Kidney (tissue), 14 donors: ENCODE measurements around the gene GREM2. TPM values are rescaled to one million over a fixed set of nuclear protein-coding genes. Genes with fewer than 3 reads are reported as not detected.

Experiments used
- DNase-seq, 5 donors: peaks; one replicate each; pipeline ENCODE4 v3.0.0-alpha.2; 2013 to 2020
- FAIRE-seq: peaks from 2 replicates; lab custom pipeline; 2012; peaks lifted over from hg19 to GRCh38; lab: Jason Lieb, UNC
- H3K27ac ChIP-seq, 2 donors: one replicate each; pipeline ENCODE4 v1.7.0; 2013; ENCODE audit warnings: low read depth in 2 of 2, low read length in 2 of 2, inconsistent platforms in 1 of 2
- H3K27me3 ChIP-seq: one replicate; pipeline ENCODE4 v1.7.1; 2013; ENCODE audit warnings: low read length, inconsistent platforms; ENCODE audit not compliant: control insufficient read depth, insufficient read depth
- H3K36me3 ChIP-seq, 3 donors: one replicate each; pipeline versions ENCODE4 v1.7.0 to v1.7.1; 2013; ENCODE audit warnings: low read length in 3 of 3, control low read depth in 1 of 3, inconsistent platforms in 1 of 3; ENCODE audit not compliant: insufficient read depth in 3 of 3, control insufficient read depth in 2 of 3
- H3K4me1 ChIP-seq, 3 donors: one replicate each; pipeline versions ENCODE4 v1.7.0 to v1.7.1; 2013; ENCODE audit warnings: low read length in 3 of 3, inconsistent platforms in 1 of 3, low read depth in 1 of 3; ENCODE audit not compliant: control insufficient read depth in 2 of 3, insufficient read depth in 2 of 3
- H3K4me3 ChIP-seq, 3 donors: one replicate each; pipeline versions ENCODE4 v1.7.0 to v1.8.1; 2013; ENCODE audit warnings: low read length in 3 of 3, control low read depth in 1 of 3, inconsistent platforms in 1 of 3
- H3K9ac ChIP-seq, 3 donors: one replicate each; pipeline versions ENCODE4 v1.7.0 to v1.7.1; 2013; ENCODE audit warnings: low read length in 3 of 3, control low read depth in 1 of 3, inconsistent platforms in 1 of 3
- H3K9me3 ChIP-seq, 3 donors: one replicate each; pipeline versions ENCODE4 v1.7.0 to v1.7.1; 2013; ENCODE audit warnings: low read length in 3 of 3, control low read depth in 1 of 3, inconsistent platforms in 1 of 3; ENCODE audit not compliant: control insufficient read depth in 2 of 3, insufficient read depth in 1 of 3
- intact Hi-C: fragments of 100-400 bp; cut with DNase I; formaldehyde crosslinking; loops from one replicate; pipeline ENCODE4 v1.11.1; 2022
- polyA plus RNA-seq: library from polyadenylated mRNA; stranded (reverse); fragments of 350-450 nt; fragmentation: Illumina TruSeq; extraction: RNeasy Lipid Tissue Mini Kit (QIAGEN cat#74804); gene quantifications from one replicate; pipeline ENCODE4 v1.2.3, GENCODE V29; 2014; ENCODE audit warnings: low read depth, low replicate concordance; ENCODE audit not compliant: insufficient read depth
- total RNA-seq: library from RNA; stranded (reverse); fragmentation: NEBNext Ultra II Directional; extraction: Animal tissue kit (Norgen Biotek cat#: 25700); gene quantifications from one replicate; pipeline ENCODE4 v1.2.1, GENCODE V29; 2021
- TF ChIP-seq, protein P1 (sequence below): IDR thresholded peaks from 3 replicates; pipeline ENCODE4 v1.5.1; 2012; ENCODE audit warnings: mild to moderate bottlenecking, moderate library complexity, borderline replicate concordance; ENCODE audit not compliant: insufficient read depth; ENCODE audit errors: extremely low read depth
- donor health status: control.
- donor health status: control.
- donor health status: control.
- donor health status: control.
- donor health status: control.
- donor health status: DM: yes; HTN: yes; CAD: no.
- donor health status: Normal renal cell carcinoma (clear cell type).

Gene GREM2
- total and polyA plus RNA-seq, 2 donors from 2014 or later: 0.34 to 0.50 TPM

DNA sequence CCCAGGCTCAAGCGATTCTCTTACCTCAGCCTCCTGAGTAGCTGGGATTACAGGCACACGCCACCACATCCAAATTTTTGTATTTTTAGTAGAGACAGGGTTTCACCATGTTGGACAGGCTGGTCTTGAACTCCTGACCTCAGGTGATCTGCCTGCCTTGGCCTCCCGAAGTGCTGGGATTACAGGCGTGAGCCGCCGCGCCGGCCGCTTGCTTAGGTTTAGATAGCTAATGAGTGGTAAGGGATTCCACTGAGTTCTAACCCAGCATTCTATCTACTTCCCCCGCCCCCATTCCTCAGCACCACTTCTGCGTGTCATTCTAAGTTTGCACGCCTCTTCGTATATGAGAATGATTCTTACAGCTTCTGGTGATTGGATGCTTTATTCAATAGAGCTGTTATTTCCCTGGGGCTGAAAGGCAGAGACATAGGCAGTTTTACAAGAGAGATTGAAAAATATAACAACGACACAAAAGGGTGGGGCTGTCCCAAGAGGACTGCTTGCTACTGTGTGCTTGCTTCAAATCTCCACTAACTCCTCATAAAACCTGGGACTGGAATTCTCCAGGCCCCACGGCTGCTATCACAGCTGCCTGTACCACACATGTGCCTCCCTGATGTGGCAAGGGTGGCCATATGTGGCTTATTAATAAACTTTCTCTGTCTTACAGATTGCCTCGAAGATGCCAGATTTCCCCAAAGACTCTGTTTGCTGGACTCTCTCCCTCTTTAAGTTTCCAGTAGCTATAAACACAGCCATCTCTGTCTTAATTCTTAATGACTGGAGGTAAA, 23.7 kb upstream of the GREM2 start:
- Histone ChIP-seq H3K4me3 (no peak overlapping the region), H3K36me3 (no peaks in the 10 kb centered on the region), H3K9ac (no peak overlapping the region), H3K4me1 (no peaks in the 10 kb centered on the region), H3K9me3 (no peaks in the 10 kb centered on the region), H3K27ac (no peak overlapping the region), H3K27me3 (no peaks in the 10 kb centered on the region)
- intact Hi-C loops: no loop called here
- DNase-seq: no peak
- TF ChIP-seq, protein P1, sequence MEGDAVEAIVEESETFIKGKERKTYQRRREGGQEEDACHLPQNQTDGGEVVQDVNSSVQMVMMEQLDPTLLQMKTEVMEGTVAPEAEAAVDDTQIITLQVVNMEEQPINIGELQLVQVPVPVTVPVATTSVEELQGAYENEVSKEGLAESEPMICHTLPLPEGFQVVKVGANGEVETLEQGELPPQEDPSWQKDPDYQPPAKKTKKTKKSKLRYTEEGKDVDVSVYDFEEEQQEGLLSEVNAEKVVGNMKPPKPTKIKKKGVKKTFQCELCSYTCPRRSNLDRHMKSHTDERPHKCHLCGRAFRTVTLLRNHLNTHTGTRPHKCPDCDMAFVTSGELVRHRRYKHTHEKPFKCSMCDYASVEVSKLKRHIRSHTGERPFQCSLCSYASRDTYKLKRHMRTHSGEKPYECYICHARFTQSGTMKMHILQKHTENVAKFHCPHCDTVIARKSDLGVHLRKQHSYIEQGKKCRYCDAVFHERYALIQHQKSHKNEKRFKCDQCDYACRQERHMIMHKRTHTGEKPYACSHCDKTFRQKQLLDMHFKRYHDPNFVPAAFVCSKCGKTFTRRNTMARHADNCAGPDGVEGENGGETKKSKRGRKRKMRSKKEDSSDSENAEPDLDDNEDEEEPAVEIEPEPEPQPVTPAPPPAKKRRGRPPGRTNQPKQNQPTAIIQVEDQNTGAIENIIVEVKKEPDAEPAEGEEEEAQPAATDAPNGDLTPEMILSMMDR: no peak
- FAIRE-seq: no peak

DNA sequence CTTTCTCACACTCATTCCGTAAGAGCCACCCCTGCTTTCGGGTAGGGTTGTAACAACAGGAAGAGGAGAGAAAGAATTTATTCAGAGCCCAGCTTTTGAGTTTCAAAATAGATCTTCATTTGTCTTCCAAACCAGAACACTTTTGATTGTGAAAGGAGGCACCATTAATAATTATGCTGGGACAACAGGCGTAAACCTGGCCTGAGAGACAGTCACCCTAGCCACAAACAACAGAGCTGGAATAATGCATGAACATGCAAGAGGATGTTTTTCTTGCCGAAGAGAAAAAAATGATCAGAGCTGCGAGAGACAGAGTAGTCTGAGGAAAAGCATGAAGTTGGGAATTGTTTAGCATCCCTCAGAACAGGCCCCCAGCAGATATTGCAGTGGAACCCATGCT, 18.5 kb upstream of the GREM2 start:
- Histone ChIP-seq H3K36me3 (no peaks in the 10 kb centered on the region), H3K27me3 (no peaks in the 10 kb centered on the region), H3K9ac (no peak overlapping the region), H3K27ac (no peak overlapping the region), H3K4me3 (no peak overlapping the region), H3K9me3 (no peaks in the 10 kb centered on the region), H3K4me1 (no peaks in the 10 kb centered on the region)
- TF ChIP-seq, protein P1: no peak
- FAIRE-seq: no peak
- intact Hi-C loops: no loop called here
- DNase-seq: no peak

DNA sequence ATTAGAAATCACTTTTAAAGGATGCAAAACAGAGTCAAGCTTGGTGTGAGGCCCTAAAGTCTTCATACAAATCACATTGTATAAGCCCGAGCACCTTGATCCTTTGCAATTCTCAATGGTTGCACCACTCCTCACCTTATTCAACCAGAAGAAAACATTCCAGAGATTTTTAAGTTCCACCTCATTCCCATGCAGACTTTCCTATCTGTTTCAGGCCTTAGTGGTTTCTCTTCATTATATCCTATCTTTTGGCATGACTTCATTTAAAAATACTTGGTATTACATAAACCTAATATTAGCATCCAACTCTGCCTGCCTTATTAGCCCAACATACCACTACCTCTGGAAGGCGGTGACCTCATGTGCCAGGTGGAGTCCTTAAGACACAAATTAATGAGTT, 9.3 kb upstream of the GREM2 start:
- H3K36me3 ChIP-seq: no peaks in the 10 kb centered on the region
- TF ChIP-seq, protein P1: no peak
- H3K9me3 ChIP-seq: no peaks in the 10 kb centered on the region
- no peaks in the 10 kb centered on the region for H3K27me3 ChIP-seq
- H3K27ac ChIP-seq: no peak overlapping the region
- no peak for DNase-seq
- intact Hi-C loops: no loop called here
- no peak overlapping the region for H3K4me3 ChIP-seq
- H3K4me1 ChIP-seq: no peaks in the 10 kb centered on the region
- no peak overlapping the region for H3K9ac ChIP-seq
- no peak for FAIRE-seq
